Keratinocyte (primary cell): Measurements from ENCODE around the gene AGPAT3. TPM values are rescaled to one million over a fixed set of nuclear protein-coding genes. Genes with fewer than 3 reads are reported as not detected.

Experiments
- DNase-seq: peaks from one replicate; pipeline ENCODE4 v3.0.0-alpha.2; 2011; ENCODE audit warnings: low read depth, missing footprints, low spot score
- FAIRE-seq: peaks from 2 replicates; lab custom pipeline; 2011; peaks lifted over from hg19 to GRCh38; lab: Jason Lieb, UNC
- H2AFZ ChIP-seq: 2 replicates; pipeline ENCODE4 v1.6.0; 2012; ENCODE audit warnings: low read length, control low read depth, inconsistent platforms; ENCODE audit not compliant: control insufficient read depth
- H3K27ac ChIP-seq: 2 replicates; pipeline ENCODE4 v1.5.1; 2011; ENCODE audit warnings: low read length; ENCODE audit not compliant: control insufficient read depth, insufficient read depth
- H3K27me3 ChIP-seq: 3 replicates; pipeline ENCODE4 v1.6.0; 2011; ENCODE audit warnings: low read length; ENCODE audit not compliant: control insufficient read depth, insufficient read depth; ENCODE audit errors: extremely low read depth
- H3K36me3 ChIP-seq, 2 experiments: 2 replicates in 1 of 2; 3 replicates in 1 of 2; pipeline ENCODE4 v1.5.1; 2011; ENCODE audit warnings: low read length in 2 of 2, mild to moderate bottlenecking in 1 of 2; ENCODE audit not compliant: control insufficient read depth in 2 of 2, insufficient read depth in 2 of 2; ENCODE audit errors: extremely low read depth in 1 of 2
- H3K4me1 ChIP-seq: 3 replicates; pipeline ENCODE4 v1.5.1; 2011; ENCODE audit warnings: low read length; ENCODE audit not compliant: control insufficient read depth, insufficient read depth; ENCODE audit errors: extremely low read depth
- H3K4me2 ChIP-seq: 3 replicates; pipeline ENCODE4 v1.6.0; 2011; ENCODE audit warnings: low read depth, low read length; ENCODE audit not compliant: control insufficient read depth, insufficient read depth; ENCODE audit errors: extremely low read depth
- H3K4me3 ChIP-seq, 3 experiments: fragments of 200-600 bp in 1 of 3; sonication (generic) in 1 of 3; 2 replicates in 2 of 3; 3 replicates in 1 of 3; pipeline ENCODE4 v1.5.1; 2011 to 2016; ENCODE audit warnings: low read length in 3 of 3, mild to moderate bottlenecking in 3 of 3, control low read depth in 2 of 3, inconsistent platforms in 1 of 3, low read depth in 1 of 3, mixed read lengths in 1 of 3, mixed run types in 1 of 3, moderate library complexity in 1 of 3; ENCODE audit not compliant: control insufficient read depth in 2 of 3, insufficient read depth in 2 of 3; ENCODE audit errors: extremely low read depth in 1 of 3
- H3K79me2 ChIP-seq: 2 replicates; pipeline ENCODE4 v1.6.0; 2012; ENCODE audit warnings: low read length; ENCODE audit not compliant: control insufficient read depth, insufficient read depth
- H3K9ac ChIP-seq: 3 replicates; pipeline ENCODE4 v1.6.0; 2011; ENCODE audit warnings: low read length; ENCODE audit not compliant: control insufficient read depth, insufficient read depth; ENCODE audit errors: extremely low read depth
- H3K9me1 ChIP-seq: 3 replicates; pipeline ENCODE4 v1.6.0; 2011; ENCODE audit warnings: low read length; ENCODE audit not compliant: control insufficient read depth, insufficient read depth; ENCODE audit errors: extremely low read depth
- H3K9me3 ChIP-seq: 2 replicates; pipeline ENCODE4 v1.5.1; 2012; ENCODE audit warnings: low read depth, low read length; ENCODE audit not compliant: control insufficient read depth
- H4K20me1 ChIP-seq: 3 replicates; pipeline ENCODE4 v1.6.0; 2011; ENCODE audit warnings: low read length; ENCODE audit not compliant: control insufficient read depth, insufficient read depth; ENCODE audit errors: extremely low read depth
- CTCF ChIP-seq, 3 experiments: IDR thresholded peaks in 1 of 3; conservative IDR thresholded peaks in 1 of 3; optimal IDR thresholded peaks in 1 of 3; 2 replicates in 2 of 3; 3 replicates in 1 of 3; pipeline versions ENCODE3 to v1.5.1; 2011; ENCODE audit warnings: low read length in 3 of 3, mild to moderate bottlenecking in 3 of 3, moderate library complexity in 2 of 3, control low read depth in 1 of 3, inconsistent platforms in 1 of 3; ENCODE audit not compliant: insufficient read depth in 2 of 3; ENCODE audit errors: extremely low read depth in 1 of 3
- EZH2 ChIP-seq: IDR thresholded peaks from one replicate; pipeline ENCODE4 v1.6.1; 2012; ENCODE audit warnings: inconsistent platforms, mild to moderate bottlenecking, low read length, moderate library complexity
- dilution Hi-C: fragments of 300-500 bp; cut with MboI; formaldehyde crosslinking; loops from one replicate; pipeline ENCODE4 v1.7.0; 2020; ENCODE audit warnings: low sequenced_read_pairs; ENCODE audit not compliant: extremely low pct_ligation_motif_present
- polyA plus RNA-seq, 5 experiments: library from polyadenylated mRNA; depleted of rRNA in 3 of 5; stranded (reverse) in 3 of 5; stranded (forward) in 1 of 5; unstranded in 1 of 5; fragments of >200 nt; gene quantifications; 1 replicate in 1 of 5; 2 replicates in 3 of 5; 3 replicates in 1 of 5; pipeline versions ENCODE4 v1.2.1 to v1.2.3, GENCODE V29; 2011 to 2012; ENCODE audit warnings: missing spikeins in 2 of 5, low read depth in 1 of 5, low replicate concordance in 1 of 5

Gene AGPAT3
- polyA plus RNA-seq, 1 donor (not counting 4 experiments of a cell fraction or from before 2014, with no cell fraction given), result 21.7 TPM

DNA sequence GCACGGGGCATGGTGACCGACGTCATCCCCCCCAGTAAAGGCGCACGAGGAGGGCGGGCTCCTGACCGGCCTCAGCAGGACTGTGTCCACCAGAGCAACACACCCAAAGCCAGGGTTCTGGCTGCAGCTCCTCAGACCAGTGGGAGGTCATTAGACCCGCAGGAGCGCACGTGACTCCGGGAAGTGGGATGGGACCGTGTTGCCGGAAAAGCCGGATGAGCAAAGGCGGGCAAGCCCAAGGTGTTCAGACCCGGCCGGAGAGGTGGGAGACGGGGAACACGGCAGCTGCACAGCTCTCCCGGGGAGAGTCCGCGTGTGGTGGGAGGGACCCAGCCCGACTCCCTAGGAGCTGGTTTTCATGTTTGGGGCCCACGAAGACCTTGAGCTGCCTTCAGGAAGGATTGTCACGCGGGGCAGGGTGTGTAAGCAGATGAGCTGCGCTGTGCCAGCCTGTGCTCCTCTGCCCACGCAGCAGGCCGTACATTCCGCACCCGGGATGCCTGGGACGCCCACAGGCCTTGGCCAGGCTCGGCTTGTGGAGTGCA, 126.5 kb downstream of the AGPAT3 start:
- H3K9me1 ChIP-seq, result no peaks in the 10 kb centered on the region
- no peaks in the 10 kb centered on the region for H3K4me1 ChIP-seq
- H3K79me2 ChIP-seq, result no peaks in the 10 kb centered on the region
- dilution Hi-C loops, result no loop called here
- H3K4me2 ChIP-seq, result no peak overlapping the region
- no peak overlapping the region for H3K4me3 ChIP-seq
- H3K9me3 ChIP-seq, result no peaks in the 10 kb centered on the region
- no peak for TF ChIP-seq CTCF (optimal IDR thresholded peaks at IDR 0.05 in 1 of 3, IDR thresholded peaks at IDR 0.05 in 1 of 3, conservative IDR thresholded peaks at IDR 0.05 in 1 of 3; ENCODE audit: extremely low read depth in 1 of 3, insufficient read depth in 2 of 3, low read length in 3 of 3)
- no peak for TF ChIP-seq EZH2
- no peaks in the 10 kb centered on the region for H4K20me1 ChIP-seq
- peaks cover 21% of the 10 kb centered on the region for H3K27me3 ChIP-seq
- DNase-seq, result no peak
- H3K9ac ChIP-seq, result no peak overlapping the region
- no peak for FAIRE-seq
- H3K36me3 ChIP-seq, result no peaks in the 10 kb centered on the region
- no peak overlapping the region for H3K27ac ChIP-seq
- no peak overlapping the region for H2AFZ ChIP-seq

DNA sequence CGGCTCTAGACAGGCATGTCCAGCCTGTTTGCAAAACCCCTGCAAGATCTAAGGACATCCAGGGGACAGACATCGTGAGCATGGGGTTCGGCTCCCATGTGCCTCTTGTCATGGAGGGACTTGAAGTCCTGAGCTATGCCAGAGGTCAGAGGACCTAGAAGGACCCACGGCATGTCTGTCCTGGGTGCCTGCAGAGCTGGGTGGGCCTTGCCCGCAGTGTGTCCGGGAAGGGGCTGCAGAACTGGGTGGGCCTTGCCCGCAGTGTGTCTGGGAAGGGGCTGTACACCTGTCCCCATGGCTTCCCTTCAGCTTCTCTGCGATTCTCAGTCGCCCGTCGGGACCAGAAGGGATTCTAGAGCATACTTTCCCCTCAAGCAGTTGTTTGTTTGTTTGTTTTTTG, 127.1 kb downstream of the AGPAT3 start:
- no peak overlapping the region for H3K9ac ChIP-seq
- no peaks in the 10 kb centered on the region for H4K20me1 ChIP-seq
- H3K9me3 ChIP-seq, result no peaks in the 10 kb centered on the region
- H3K9me1 ChIP-seq, result no peaks in the 10 kb centered on the region
- no peak overlapping the region for H3K27ac ChIP-seq
- TF ChIP-seq EZH2, result no peak
- TF ChIP-seq CTCF (optimal IDR thresholded peaks at IDR 0.05 in 1 of 3, IDR thresholded peaks at IDR 0.05 in 1 of 3, conservative IDR thresholded peaks at IDR 0.05 in 1 of 3; ENCODE audit: extremely low read depth in 1 of 3, insufficient read depth in 2 of 3, low read length in 3 of 3), result no peak
- no peaks in the 10 kb centered on the region for H3K36me3 ChIP-seq
- no peak for FAIRE-seq
- no peak for DNase-seq
- H2AFZ ChIP-seq, result no peak overlapping the region
- dilution Hi-C loops, result no loop called here
- H3K79me2 ChIP-seq, result no peaks in the 10 kb centered on the region
- H3K4me2 ChIP-seq, result no peak overlapping the region
- no peak overlapping the region for H3K4me3 ChIP-seq
- H3K27me3 ChIP-seq, result peaks cover 19% of the 10 kb centered on the region
- H3K4me1 ChIP-seq, result no peaks in the 10 kb centered on the region
